ENCODE measurements around the gene UCP2. TPM values are rescaled to one million over a fixed set of nuclear protein-coding genes. Genes with fewer than 3 reads are reported as not detected.

The UCP2 gene
- total RNA-seq, 1 donor from 2014 or later = 26.4 TPM

DNA sequence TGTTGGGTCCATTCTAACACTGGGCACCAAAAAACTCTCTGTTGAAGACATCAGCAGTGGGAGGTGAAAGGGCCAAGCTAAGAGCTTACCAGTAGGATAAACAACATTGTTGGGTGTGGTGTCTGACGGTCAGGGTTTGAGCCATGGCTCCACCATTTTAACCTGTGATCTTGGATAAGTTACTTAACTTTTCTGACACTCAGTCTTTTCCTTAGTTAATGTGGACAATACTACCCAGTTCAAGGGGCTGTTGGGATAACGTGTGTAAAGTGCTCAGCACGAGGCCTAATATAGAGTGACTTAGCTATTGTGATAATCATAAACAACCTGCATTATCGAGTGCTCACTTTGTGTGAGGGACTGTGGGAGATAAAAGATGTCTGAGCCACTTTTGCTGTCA, 20.2 kb upstream of the UCP2 start:
- H3K9me3 Mint-ChIP-seq (ENCODE audit: unreplicated experiment) = no peaks in the 10 kb centered on the region
- TF ChIP-seq, protein P1, sequence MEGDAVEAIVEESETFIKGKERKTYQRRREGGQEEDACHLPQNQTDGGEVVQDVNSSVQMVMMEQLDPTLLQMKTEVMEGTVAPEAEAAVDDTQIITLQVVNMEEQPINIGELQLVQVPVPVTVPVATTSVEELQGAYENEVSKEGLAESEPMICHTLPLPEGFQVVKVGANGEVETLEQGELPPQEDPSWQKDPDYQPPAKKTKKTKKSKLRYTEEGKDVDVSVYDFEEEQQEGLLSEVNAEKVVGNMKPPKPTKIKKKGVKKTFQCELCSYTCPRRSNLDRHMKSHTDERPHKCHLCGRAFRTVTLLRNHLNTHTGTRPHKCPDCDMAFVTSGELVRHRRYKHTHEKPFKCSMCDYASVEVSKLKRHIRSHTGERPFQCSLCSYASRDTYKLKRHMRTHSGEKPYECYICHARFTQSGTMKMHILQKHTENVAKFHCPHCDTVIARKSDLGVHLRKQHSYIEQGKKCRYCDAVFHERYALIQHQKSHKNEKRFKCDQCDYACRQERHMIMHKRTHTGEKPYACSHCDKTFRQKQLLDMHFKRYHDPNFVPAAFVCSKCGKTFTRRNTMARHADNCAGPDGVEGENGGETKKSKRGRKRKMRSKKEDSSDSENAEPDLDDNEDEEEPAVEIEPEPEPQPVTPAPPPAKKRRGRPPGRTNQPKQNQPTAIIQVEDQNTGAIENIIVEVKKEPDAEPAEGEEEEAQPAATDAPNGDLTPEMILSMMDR (IDR thresholded peaks at IDR 0.05) = no peak
- peaks cover 9% of the 10 kb centered on the region for H3K36me3 Mint-ChIP-seq (ENCODE audit: unreplicated experiment)
- H3K4me3 Mint-ChIP-seq (ENCODE audit: unreplicated experiment) = no peak overlapping the region
- no peak overlapping the region for H3K27ac Mint-ChIP-seq (ENCODE audit: unreplicated experiment)
- no peak for DNase-seq (ENCODE audit: extremely low spot score, unreplicated experiment)
- H3K27me3 Mint-ChIP-seq (ENCODE audit: unreplicated experiment) = no peaks in the 10 kb centered on the region
- no peaks in the 10 kb centered on the region for H3K4me1 Mint-ChIP-seq (ENCODE audit: unreplicated experiment)

DNA sequence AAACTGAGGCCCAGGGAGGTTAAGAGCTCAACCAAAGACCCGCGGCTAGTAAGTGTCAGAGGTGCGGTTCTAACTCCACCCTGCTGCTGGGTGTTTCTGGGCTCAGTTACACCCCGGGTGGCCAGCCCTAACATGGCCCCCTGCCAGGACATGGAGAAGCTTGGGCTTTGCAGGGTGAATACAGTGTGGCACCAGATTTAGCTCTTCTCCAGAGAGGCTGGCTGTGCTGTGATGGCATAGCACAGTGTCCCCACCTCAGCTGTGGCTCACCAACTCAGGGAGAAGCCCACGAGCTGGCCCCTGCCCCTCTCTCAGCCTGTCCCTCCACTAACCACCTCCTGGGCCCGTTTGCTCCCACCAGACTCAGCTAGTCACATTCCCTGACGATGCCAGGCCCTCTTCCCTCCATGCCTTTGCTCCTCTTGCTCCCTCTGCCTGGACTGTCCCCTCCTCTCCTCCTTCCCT, 19.2 kb upstream of the UCP2 start:
- no peaks in the 10 kb centered on the region for H3K4me1 Mint-ChIP-seq (ENCODE audit: unreplicated experiment)
- H3K36me3 Mint-ChIP-seq (ENCODE audit: unreplicated experiment) = peaks cover 9% of the 10 kb centered on the region
- H3K9me3 Mint-ChIP-seq (ENCODE audit: unreplicated experiment) = no peaks in the 10 kb centered on the region
- no peak for DNase-seq (ENCODE audit: extremely low spot score, unreplicated experiment)
- TF ChIP-seq, protein P1 (IDR thresholded peaks at IDR 0.05) = no peak
- H3K27ac Mint-ChIP-seq (ENCODE audit: unreplicated experiment) = no peak overlapping the region
- no peaks in the 10 kb centered on the region for H3K27me3 Mint-ChIP-seq (ENCODE audit: unreplicated experiment)
- H3K4me3 Mint-ChIP-seq (ENCODE audit: unreplicated experiment) = no peak overlapping the region

DNA sequence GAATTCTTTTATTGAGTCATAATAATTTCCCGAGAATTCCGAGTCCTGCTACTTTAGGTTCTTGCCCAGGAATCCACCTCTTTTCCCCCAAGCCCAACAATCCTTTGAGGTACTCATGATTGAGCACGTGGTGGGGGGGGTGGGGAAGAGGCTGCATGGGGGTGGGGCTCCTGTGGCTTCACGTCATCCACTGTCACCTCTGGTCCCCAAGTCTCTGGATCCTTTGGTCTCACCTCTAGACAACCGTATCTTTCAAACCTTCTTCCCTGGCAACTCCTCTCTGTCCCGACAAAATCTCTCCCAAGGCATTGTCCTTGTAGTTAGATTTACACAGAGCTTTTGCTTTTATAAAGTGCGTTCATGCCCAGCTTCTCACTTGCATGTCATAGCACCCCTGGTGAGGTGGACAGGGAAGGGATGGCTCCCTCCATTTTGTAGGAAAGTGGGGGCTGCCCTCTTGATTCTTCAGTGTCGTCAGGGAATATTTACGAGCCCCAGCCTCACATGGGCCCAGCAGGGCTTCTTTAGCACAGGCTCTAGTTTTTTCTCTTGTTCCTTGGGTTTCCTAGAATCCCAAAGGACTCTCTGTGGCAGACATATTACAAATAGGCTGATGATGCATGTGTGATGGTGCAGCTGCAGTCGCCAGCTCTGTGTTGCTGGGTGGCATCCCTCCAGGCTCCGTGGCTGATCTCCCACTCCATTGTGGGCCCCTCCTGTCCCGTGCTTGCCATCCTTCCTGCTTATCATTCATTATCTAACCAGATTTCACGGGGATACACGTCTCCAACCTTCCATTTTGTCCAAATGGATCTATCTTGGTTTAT, 17.9 kb upstream of the UCP2 start:
- no peak overlapping the region for H3K27ac Mint-ChIP-seq (ENCODE audit: unreplicated experiment)
- no peaks in the 10 kb centered on the region for H3K4me1 Mint-ChIP-seq (ENCODE audit: unreplicated experiment)
- H3K4me3 Mint-ChIP-seq (ENCODE audit: unreplicated experiment) = no peak overlapping the region
- H3K27me3 Mint-ChIP-seq (ENCODE audit: unreplicated experiment) = no peaks in the 10 kb centered on the region
- no peaks in the 10 kb centered on the region for H3K9me3 Mint-ChIP-seq (ENCODE audit: unreplicated experiment)
- H3K36me3 Mint-ChIP-seq (ENCODE audit: unreplicated experiment) = peaks cover 9% of the 10 kb centered on the region
- DNase-seq (ENCODE audit: extremely low spot score, unreplicated experiment) = no peak
- TF ChIP-seq, protein P1 (IDR thresholded peaks at IDR 0.05) = no peak

DNA sequence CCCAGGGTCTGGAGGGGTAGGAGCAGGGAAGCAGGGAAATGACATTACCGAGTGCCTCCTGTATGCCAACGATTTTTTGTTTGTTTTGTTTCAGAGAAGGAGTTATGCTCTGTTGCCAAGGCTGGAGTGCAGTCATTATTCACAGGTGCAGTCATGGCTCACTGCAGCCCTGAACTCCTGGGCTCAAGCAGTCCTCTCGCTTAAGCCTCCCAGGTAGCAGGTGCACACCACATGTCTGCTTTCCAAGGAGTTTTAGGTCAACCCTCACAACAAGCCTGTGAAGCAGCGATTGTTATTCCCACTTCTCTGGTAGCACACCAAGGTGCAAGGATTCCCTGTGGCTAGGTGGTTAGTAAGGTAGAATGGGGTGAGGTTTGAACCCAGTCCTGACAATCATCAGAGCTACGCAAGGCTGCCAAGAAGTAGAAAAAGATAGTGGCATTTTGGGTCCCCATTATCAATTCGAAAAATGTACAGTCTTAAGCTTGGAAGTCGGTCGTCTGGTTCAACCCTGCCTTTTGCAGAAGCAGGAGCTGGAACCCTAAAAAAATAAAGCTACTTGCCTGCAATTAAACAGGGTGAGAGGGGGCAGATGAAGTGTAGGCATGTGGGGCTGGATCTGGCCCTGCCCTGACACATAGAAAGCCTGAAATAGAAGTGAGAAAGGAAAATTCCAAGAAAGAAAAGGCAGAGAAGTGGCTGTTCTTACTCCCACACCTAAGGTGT, 17.1 kb upstream of the UCP2 start:
- TF ChIP-seq, protein P1 (IDR thresholded peaks at IDR 0.05) = no peak
- DNase-seq (ENCODE audit: extremely low spot score, unreplicated experiment) = no peak
- H3K4me1 Mint-ChIP-seq (ENCODE audit: unreplicated experiment) = no peaks in the 10 kb centered on the region
- H3K27me3 Mint-ChIP-seq (ENCODE audit: unreplicated experiment) = no peaks in the 10 kb centered on the region
- H3K9me3 Mint-ChIP-seq (ENCODE audit: unreplicated experiment) = no peaks in the 10 kb centered on the region
- H3K36me3 Mint-ChIP-seq (ENCODE audit: unreplicated experiment) = peaks cover 9% of the 10 kb centered on the region
- H3K4me3 Mint-ChIP-seq (ENCODE audit: unreplicated experiment) = no peak overlapping the region
- no peak overlapping the region for H3K27ac Mint-ChIP-seq (ENCODE audit: unreplicated experiment)

Data from osteocyte (in vitro differentiated cells).